B cell (primary cell): Measurements from ENCODE around the gene SLC19A2. TPM values are rescaled to one million over a fixed set of nuclear protein-coding genes. Genes with fewer than 3 reads are reported as not detected.

Source experiments
- ATAC-seq: fragments of 200-7000 bp; cut with Tn5 transposase; one replicate; pipeline ENCODE4 v1.10.0; 2021; ENCODE audit warnings: low read depth, mild to moderate bottlenecking, moderate number of reproducible peaks, moderate library complexity
- CTCF ChIA-PET: fragments of 350-600 bp; sonication (Branson Sonifier 250); formaldehyde crosslinking; loops from one replicate; lab custom pipeline; 2021; ENCODE audit warnings: antibody characterized with exemption, inconsistent platforms; lab: Charles Lee
- POLR2A ChIA-PET: fragments of 350-600 bp; sonication (Branson Sonifier 250); formaldehyde crosslinking; loops from one replicate; lab custom pipeline; 2021; ENCODE audit warnings: antibody characterized with exemption; lab: Charles Lee
- DNase-seq: peaks from one replicate; pipeline ENCODE4 v3.0.0; 2013
- H2AFZ ChIP-seq: 2 replicates; pipeline ENCODE4 v1.6.1; 2012; ENCODE audit warnings: mild to moderate bottlenecking, low read depth, low read length; ENCODE audit not compliant: insufficient read depth, poor library complexity, severe bottlenecking
- H3K27ac ChIP-seq, 2 donors: 1 replicate in 1 of 2; 2 replicates in 1 of 2; pipeline ENCODE4 v1.5.1; 2012 to 2013; ENCODE audit warnings: low read length in 2 of 2, mild to moderate bottlenecking in 2 of 2, moderate library complexity in 1 of 2
- H3K27me3 ChIP-seq, 4 experiments: fragments of 200-600 bp in 1 of 4; sonication (generic) in 1 of 4; replicated peaks in 1 of 4; 1 replicate in 2 of 4; 2 replicates in 2 of 4; pipeline versions ENCODE4 v1.6.1 to v1.7.0; 2013 to 2016; ENCODE audit warnings: low read length in 3 of 4, mild to moderate bottlenecking in 2 of 4, mixed read lengths in 1 of 4, moderate library complexity in 1 of 4; ENCODE audit not compliant: insufficient read depth in 4 of 4, control insufficient read depth in 3 of 4; ENCODE audit errors: control extremely low read depth in 1 of 4
- H3K36me3 ChIP-seq, 2 experiments: replicated peaks in 1 of 2; 1 replicate in 1 of 2; 2 replicates in 1 of 2; pipeline versions ENCODE4 v1.6.1 to v1.7.1; 2013; ENCODE audit warnings: low read length in 1 of 2; ENCODE audit not compliant: insufficient read depth in 2 of 2, control insufficient read depth in 1 of 2; ENCODE audit errors: control extremely low read depth in 1 of 2, extremely low read depth in 1 of 2
- H3K4me1 ChIP-seq, 2 donors: fragments of 200-600 bp in 1 of 2; sonication (generic) in 1 of 2; 1 replicate in 1 of 2; 2 replicates in 1 of 2; pipeline versions ENCODE4 v1.5.1 to v1.6.1; 2013 to 2017; ENCODE audit warnings: low read length in 2 of 2; ENCODE audit not compliant: control insufficient read depth in 2 of 2, insufficient read depth in 2 of 2
- H3K4me2 ChIP-seq: replicated peaks from 2 replicates; pipeline ENCODE3; 2012; ENCODE audit warnings: mild to moderate bottlenecking, low read depth, low read length; ENCODE audit not compliant: poor library complexity, severe bottlenecking
- H3K4me3 ChIP-seq, 5 experiments: fragments of 200-600 bp in 1 of 5; sonication (generic) in 1 of 5; 1 replicate in 3 of 5; 2 replicates in 2 of 5; pipeline versions ENCODE4 v1.5.1 to v1.7.0; 2011 to 2016; ENCODE audit warnings: low read length in 4 of 5, mild to moderate bottlenecking in 4 of 5, low read depth in 2 of 5, control low read depth in 1 of 5, moderate library complexity in 1 of 5; ENCODE audit not compliant: insufficient read depth in 1 of 5; ENCODE audit errors: control extremely low read depth in 1 of 5, extremely low read depth in 1 of 5
- H3K79me2 ChIP-seq: fragments of 200-600 bp; sonication (generic); one replicate; pipeline ENCODE4 v1.6.0; 2016; ENCODE audit warnings: low read length; ENCODE audit not compliant: control insufficient read depth, insufficient read depth
- H3K9ac ChIP-seq: fragments of 200-600 bp; sonication (generic); 2 replicates; pipeline ENCODE4 v1.6.1; 2017; ENCODE audit warnings: mild to moderate bottlenecking, low read length, moderate library complexity
- H3K9me3 ChIP-seq, 3 donors: one replicate each; pipeline versions ENCODE4 v1.6.1 to v1.7.1; 2013; ENCODE audit warnings: low read length in 2 of 3; ENCODE audit not compliant: control insufficient read depth in 2 of 3, insufficient read depth in 1 of 3; ENCODE audit errors: control extremely low read depth in 1 of 3
- H4K20me1 ChIP-seq: 2 replicates; pipeline ENCODE4 v1.6.0; 2012; ENCODE audit warnings: mild to moderate bottlenecking, low read length; ENCODE audit not compliant: insufficient read depth, control insufficient read depth, poor library complexity, severe bottlenecking
- H3K27ac Mint-ChIP-seq: one replicate; pipeline ENCODE4 v1.8.0; 2021; ENCODE audit warnings: mixed read lengths
- H3K27me3 Mint-ChIP-seq: one replicate; pipeline ENCODE4 v1.8.0; 2021; ENCODE audit warnings: mixed read lengths
- H3K4me1 Mint-ChIP-seq: one replicate; pipeline ENCODE4 v1.8.0; 2021; ENCODE audit warnings: mixed read lengths
- H3K4me3 Mint-ChIP-seq: one replicate; pipeline ENCODE4 v1.8.0; 2021; ENCODE audit warnings: mixed read lengths
- H3K9me3 Mint-ChIP-seq: one replicate; pipeline ENCODE4 v1.8.0; 2022; ENCODE audit warnings: mixed read lengths; ENCODE audit not compliant: insufficient read depth
- EZH2 ChIP-seq: IDR thresholded peaks from 2 replicates; pipeline ENCODE4 v1.6.1; 2012; ENCODE audit warnings: borderline replicate concordance, low read depth, mild to moderate bottlenecking, moderate library complexity, low read length; ENCODE audit not compliant: insufficient read depth, poor library complexity, severe bottlenecking
- WGBS: methylation state at CpG from one replicate; pipeline ENCODE4 v1.1.5; 2013; ENCODE audit warnings: missing lambda C conversion rate; ENCODE audit not compliant: insufficient coverage; 5-methylcytosine and 5-hydroxymethylcytosine counted together
- intact Hi-C: fragments of 100-400 bp; cut with micrococcal nuclease; formaldehyde crosslinking; loops from one replicate; pipeline ENCODE4 v1.10.0; 2022
- polyA plus RNA-seq: library from polyadenylated mRNA; depleted of rRNA; stranded (reverse); fragments of >200 nt; gene quantifications from 2 replicates; pipeline ENCODE4 v1.2.3, GENCODE V29; 2012
- total RNA-seq, 2 donors: library from RNA; stranded (reverse); fragments of 120-200 nt in 1 of 2; gene quantifications; 1 replicate in 1 of 2; 2 replicates in 1 of 2; pipeline versions ENCODE4 v1.2.3 to v1.2.4, GENCODE V29; 2013 to 2022
- TF ChIP-seq, protein P1 (sequence below): fragments of 200-600 bp; IDR thresholded peaks from one replicate; pipeline ENCODE4 v1.8.0; 2022; ENCODE audit warnings: antibody characterized with exemption, mild to moderate bottlenecking

Gene SLC19A2
- total and polyA plus RNA-seq, 2 donors (not counting 1 experiment from before 2014, with no cell fraction given): 1.5 to 3.9 TPM

DNA sequence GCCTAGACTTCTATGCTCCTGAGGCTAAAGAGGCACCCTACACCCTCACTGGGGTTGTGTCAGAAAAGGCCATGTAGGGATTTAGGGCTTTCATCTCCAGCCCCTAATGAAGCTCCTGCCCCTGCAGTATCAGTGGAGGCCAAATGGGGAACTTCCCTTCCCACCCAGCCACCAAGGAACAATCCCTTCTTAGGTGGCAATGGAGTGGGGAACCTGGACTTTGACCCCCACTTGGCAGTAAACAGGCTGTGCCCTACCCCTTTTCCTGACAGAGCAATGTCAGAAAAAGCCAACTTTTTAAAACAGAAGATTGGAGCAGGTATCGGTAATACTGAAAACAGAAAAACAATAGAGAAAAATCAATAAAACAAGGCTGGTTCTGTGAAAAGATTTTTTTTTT lies 35.5 kb upstream of the SLC19A2 start:
- Histone ChIP-seq H3K9me3 (no peaks in the 10 kb centered on the region), H3K36me3 (no peaks in the 10 kb centered on the region), H2AFZ (no peak overlapping the region), H3K9ac (no peak overlapping the region), H3K4me1 (no peaks in the 10 kb centered on the region), H3K27me3 (no peaks in the 10 kb centered on the region), H4K20me1 (no peaks in the 10 kb centered on the region), H3K4me3 (no peak overlapping the region), H3K79me2 (no peaks in the 10 kb centered on the region), H3K27ac (no peak overlapping the region), H3K4me2 (no peak overlapping the region)
- ChIA-PET CTCF (no interaction called here), POLR2A (no interaction called here)
- DNase-seq (no peak), ATAC-seq (no peak)
- Mint-ChIP-seq H3K27me3 (no peaks in the 10 kb centered on the region), H3K4me3 (no peak overlapping the region), H3K27ac (no peak overlapping the region), H3K4me1 (no peaks in the 10 kb centered on the region), H3K9me3 (no peaks in the 10 kb centered on the region)
- no CpG with 5 or more reads among the region's 1 CpG for WGBS
- intact Hi-C loops: no loop called here
- TF ChIP-seq EZH2: no peak
- TF ChIP-seq, protein P1, sequence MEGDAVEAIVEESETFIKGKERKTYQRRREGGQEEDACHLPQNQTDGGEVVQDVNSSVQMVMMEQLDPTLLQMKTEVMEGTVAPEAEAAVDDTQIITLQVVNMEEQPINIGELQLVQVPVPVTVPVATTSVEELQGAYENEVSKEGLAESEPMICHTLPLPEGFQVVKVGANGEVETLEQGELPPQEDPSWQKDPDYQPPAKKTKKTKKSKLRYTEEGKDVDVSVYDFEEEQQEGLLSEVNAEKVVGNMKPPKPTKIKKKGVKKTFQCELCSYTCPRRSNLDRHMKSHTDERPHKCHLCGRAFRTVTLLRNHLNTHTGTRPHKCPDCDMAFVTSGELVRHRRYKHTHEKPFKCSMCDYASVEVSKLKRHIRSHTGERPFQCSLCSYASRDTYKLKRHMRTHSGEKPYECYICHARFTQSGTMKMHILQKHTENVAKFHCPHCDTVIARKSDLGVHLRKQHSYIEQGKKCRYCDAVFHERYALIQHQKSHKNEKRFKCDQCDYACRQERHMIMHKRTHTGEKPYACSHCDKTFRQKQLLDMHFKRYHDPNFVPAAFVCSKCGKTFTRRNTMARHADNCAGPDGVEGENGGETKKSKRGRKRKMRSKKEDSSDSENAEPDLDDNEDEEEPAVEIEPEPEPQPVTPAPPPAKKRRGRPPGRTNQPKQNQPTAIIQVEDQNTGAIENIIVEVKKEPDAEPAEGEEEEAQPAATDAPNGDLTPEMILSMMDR: no peak

DNA sequence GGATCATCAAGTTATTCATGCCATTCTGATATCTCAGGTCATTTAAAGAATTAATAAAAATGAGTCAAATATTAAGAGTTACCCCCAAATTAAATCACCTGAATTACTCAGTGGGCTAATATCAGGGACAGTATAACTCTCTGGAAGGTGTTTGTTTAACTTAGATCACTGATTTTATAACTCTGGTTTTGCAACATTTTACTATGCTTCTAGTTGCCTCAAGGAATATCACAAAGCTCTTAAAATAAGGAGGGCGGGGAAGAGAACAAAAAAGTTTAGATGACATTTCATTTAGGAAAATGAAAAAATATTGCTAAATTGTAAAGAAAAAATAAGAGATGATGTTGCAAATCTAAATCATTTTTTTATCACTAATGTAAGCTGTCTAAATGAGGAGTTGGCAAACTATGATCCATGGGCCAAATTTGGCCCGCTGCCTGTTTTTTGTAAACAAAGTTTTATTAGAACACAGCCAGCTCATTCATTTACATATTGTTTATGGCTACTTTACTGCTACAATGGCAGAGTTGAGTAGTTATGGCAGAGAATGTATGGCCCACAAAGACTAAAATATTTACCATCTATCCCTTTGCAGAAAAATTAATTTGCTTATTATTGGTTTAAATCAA lies 31.9 kb upstream of the SLC19A2 start:
- H3K9me3 ChIP-seq: no peaks in the 10 kb centered on the region
- no peak for ATAC-seq
- no peaks in the 10 kb centered on the region for H3K4me1 Mint-ChIP-seq
- intact Hi-C loops: no loop called here
- no peak overlapping the region for H2AFZ ChIP-seq
- H3K4me1 ChIP-seq: no peaks in the 10 kb centered on the region
- no peak for DNase-seq
- H3K9me3 Mint-ChIP-seq: no peaks in the 10 kb centered on the region
- no peak overlapping the region for H3K4me3 ChIP-seq
- H3K27me3 ChIP-seq: no peaks in the 10 kb centered on the region
- H3K27ac ChIP-seq: no peak overlapping the region
- TF ChIP-seq, protein P1: no peak
- no peak for TF ChIP-seq EZH2
- ChIA-PET POLR2A (no interaction called here), CTCF (interaction anchor here (1.4 kb wide), 1 partner anchor 21 kb away, joined by 4 read pairs; no protein-coding TSS in a partner anchor)
- H3K27me3 Mint-ChIP-seq: no peaks in the 10 kb centered on the region
- H3K4me3 Mint-ChIP-seq: no peak overlapping the region
- H3K4me2 ChIP-seq: no peak overlapping the region
- H4K20me1 ChIP-seq: no peaks in the 10 kb centered on the region
- no CpG with 5 or more reads among the region's 2 CpGs for WGBS
- no peak overlapping the region for H3K27ac Mint-ChIP-seq
- H3K36me3 ChIP-seq: no peaks in the 10 kb centered on the region
- H3K79me2 ChIP-seq: no peaks in the 10 kb centered on the region
- no peak overlapping the region for H3K9ac ChIP-seq
